ENCODE results near the gene ITK.
"Not testable (repeated sequence)": the region's sequence is repeated elsewhere in the genome, so short reads cannot be mapped to it uniquely, and the experiment has no call there.

ITK gene

DNA sequence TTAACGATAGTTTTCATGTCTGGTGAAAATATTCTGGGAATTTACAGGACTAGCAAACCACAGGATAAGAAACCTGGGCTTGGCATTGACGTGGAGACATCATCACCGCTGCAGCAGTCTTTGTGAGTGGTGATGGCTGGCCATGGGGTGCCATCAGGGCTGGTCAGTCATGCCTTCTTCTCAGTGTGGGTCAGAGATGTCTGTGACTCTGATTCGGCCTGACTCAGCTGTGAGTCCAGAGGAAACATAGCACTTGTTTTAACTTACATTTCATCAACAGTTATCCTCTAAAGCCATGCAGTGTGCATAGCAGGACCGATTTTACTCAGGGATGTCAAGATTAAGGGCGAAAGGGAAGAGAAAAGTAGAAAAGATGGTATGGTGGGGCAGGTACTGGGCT, 52.1 kb downstream of the ITK start:
- no peaks in the 10 kb centered on the region for H3K4me1 ChIP-seq (ENCODE audit: control insufficient read depth in 1 of 2, insufficient read depth in 2 of 2, low read length in 2 of 2)
- no peaks in the 10 kb centered on the region for H3K27me3 ChIP-seq (ENCODE audit: low read depth, low read length)
- no peak overlapping the region for H3K27ac ChIP-seq (ENCODE audit: low read length)
- H3K36me3 ChIP-seq (ENCODE audit: control insufficient read depth in 1 of 2, insufficient read depth in 2 of 2, low read length in 2 of 2) = no peaks in the 10 kb centered on the region
- H3K4me3 ChIP-seq (ENCODE audit: low read depth in 1 of 2, low read length in 2 of 2) = no peak overlapping the region
- no peaks in the 10 kb centered on the region for H3K9me3 ChIP-seq (ENCODE audit: control insufficient read depth in 1 of 2, low read length in 2 of 2)

DNA sequence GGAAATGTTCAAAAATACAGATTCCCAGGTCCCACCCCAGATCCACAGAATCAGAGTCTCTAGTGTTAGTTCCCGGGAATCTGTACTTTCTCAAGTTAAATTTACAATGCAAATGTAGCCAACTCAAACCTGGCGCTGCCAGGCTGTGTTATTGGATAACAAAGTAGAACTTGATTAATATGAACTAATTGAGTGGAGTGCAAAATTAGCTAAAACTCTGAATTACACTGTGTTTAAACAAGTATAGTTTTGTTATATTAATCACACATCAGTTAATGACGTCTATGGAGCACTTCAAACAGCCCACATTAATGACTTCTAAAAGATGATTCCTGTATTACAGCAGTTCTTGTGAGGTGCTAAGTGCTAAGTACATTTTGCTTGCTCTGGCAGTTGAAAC, 52.9 kb downstream of the ITK start:
- H3K9me3 ChIP-seq (ENCODE audit: control insufficient read depth in 1 of 2, low read length in 2 of 2) = no peaks in the 10 kb centered on the region
- no peak overlapping the region for H3K4me3 ChIP-seq (ENCODE audit: low read depth in 1 of 2, low read length in 2 of 2)
- no peaks in the 10 kb centered on the region for H3K4me1 ChIP-seq (ENCODE audit: control insufficient read depth in 1 of 2, insufficient read depth in 2 of 2, low read length in 2 of 2)
- H3K27me3 ChIP-seq (ENCODE audit: low read depth, low read length) = no peaks in the 10 kb centered on the region
- H3K36me3 ChIP-seq (ENCODE audit: control insufficient read depth in 1 of 2, insufficient read depth in 2 of 2, low read length in 2 of 2) = no peaks in the 10 kb centered on the region
- no peak overlapping the region for H3K27ac ChIP-seq (ENCODE audit: low read length)

DNA sequence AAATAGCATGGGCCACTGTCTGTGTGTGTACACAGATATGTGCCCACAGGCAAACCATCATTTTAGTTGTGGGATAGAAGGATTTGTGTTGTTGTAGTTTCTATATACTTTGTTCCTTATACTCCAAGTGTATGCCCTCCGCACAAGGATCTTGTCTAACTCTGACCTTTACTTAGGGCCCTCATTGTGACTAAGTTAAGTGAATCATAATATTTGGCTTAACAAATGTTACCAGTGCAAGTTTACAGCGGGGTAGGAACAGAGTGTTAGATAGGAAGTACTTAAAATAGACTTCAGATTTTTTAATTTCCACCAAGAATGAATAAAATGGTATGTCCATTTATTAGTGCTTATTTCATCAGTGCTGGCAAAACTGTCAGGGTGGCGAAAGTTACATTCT, 55.8 kb downstream of the ITK start:
- H3K27me3 ChIP-seq (ENCODE audit: low read depth, low read length) = no peaks in the 10 kb centered on the region
- H3K4me3 ChIP-seq (ENCODE audit: low read depth in 1 of 2, low read length in 2 of 2) = no peak overlapping the region
- no peaks in the 10 kb centered on the region for H3K9me3 ChIP-seq (ENCODE audit: control insufficient read depth in 1 of 2, low read length in 2 of 2)
- H3K4me1 ChIP-seq (ENCODE audit: control insufficient read depth in 1 of 2, insufficient read depth in 2 of 2, low read length in 2 of 2) = no peaks in the 10 kb centered on the region
- no peak overlapping the region for H3K27ac ChIP-seq (ENCODE audit: low read length)
- H3K36me3 ChIP-seq (ENCODE audit: control insufficient read depth in 1 of 2, insufficient read depth in 2 of 2, low read length in 2 of 2) = no peaks in the 10 kb centered on the region

GRCh38 chr5:157241483-157241882, 60.8 kb downstream of the ITK start:
- H3K27ac ChIP-seq (ENCODE audit: low read length) = no peak overlapping the region
- H3K4me1 ChIP-seq (ENCODE audit: control insufficient read depth in 1 of 2, insufficient read depth in 2 of 2, low read length in 2 of 2) = no peaks in the 10 kb centered on the region
- no peaks in the 10 kb centered on the region for H3K9me3 ChIP-seq (ENCODE audit: control insufficient read depth in 1 of 2, low read length in 2 of 2)
- H3K27me3 ChIP-seq (ENCODE audit: low read depth, low read length) = no peaks in the 10 kb centered on the region
- no peak overlapping the region for H3K4me3 ChIP-seq (ENCODE audit: low read depth in 1 of 2, low read length in 2 of 2)
- H3K36me3 ChIP-seq (ENCODE audit: control insufficient read depth in 1 of 2, insufficient read depth in 2 of 2, low read length in 2 of 2) = no peaks in the 10 kb centered on the region

DNA sequence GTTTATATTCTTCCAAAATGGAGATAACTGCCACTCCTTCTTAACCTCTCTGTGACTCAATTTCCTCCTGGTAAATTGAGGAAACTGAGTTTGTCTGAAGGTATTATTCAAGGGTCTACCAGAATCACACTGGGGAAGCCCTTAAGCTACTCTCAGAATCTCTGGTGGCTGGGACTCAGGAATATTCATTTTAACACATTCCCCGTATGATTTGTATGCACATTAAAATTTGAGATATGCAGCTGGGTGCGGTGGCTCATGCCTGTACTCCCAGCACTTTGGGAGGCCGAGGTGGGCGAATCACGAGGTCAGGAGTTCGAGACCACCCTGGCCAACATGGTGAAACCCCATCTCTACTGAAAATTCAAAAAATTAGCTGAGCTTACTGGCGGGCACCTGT, 64.1 kb downstream of the ITK start:
- not testable (repeated sequence) for H3K36me3 ChIP-seq (ENCODE audit: control insufficient read depth in 1 of 2, insufficient read depth in 2 of 2, low read length in 2 of 2)

DNA sequence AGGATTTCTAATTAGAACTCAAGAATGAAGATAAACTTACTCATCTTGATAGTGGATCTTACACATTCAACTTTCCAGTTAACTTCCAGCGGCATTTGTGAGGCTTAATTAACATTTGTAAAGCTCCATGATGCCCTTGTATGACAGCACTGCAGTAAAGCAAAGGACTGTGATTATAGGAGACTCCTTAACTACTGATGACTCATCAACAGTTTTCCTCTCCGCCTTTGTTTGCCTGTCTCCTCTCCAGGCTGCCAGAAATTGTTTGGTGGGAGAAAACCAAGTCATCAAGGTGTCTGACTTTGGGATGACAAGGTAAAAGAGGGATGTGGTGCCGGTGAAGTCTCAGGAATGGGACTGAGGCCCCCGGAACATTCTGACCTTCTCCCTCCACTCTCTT, 64.8 kb downstream of the ITK start:
- Histone ChIP-seq H3K4me1 (ENCODE audit: control insufficient read depth in 1 of 2, insufficient read depth in 2 of 2, low read length in 2 of 2) (no peaks in the 10 kb centered on the region), H3K36me3 (ENCODE audit: control insufficient read depth in 1 of 2, insufficient read depth in 2 of 2, low read length in 2 of 2) (no peaks in the 10 kb centered on the region), H3K27ac (ENCODE audit: low read length) (no peak overlapping the region)

More for the DNA sequence above, 64.1 kb downstream of the ITK start:
- H3K4me3 ChIP-seq (ENCODE audit: low read depth in 1 of 2, low read length in 2 of 2); H3K4me1 ChIP-seq (ENCODE audit: control insufficient read depth in 1 of 2, insufficient read depth in 2 of 2, low read length in 2 of 2); H3K27ac ChIP-seq (ENCODE audit: low read length); H3K9me3 ChIP-seq (ENCODE audit: control insufficient read depth in 1 of 2, low read length in 2 of 2); H3K27me3 ChIP-seq (ENCODE audit: low read depth, low read length): not testable (repeated sequence)

GRCh38 chr5:157245886-157246285, 65.2 kb downstream of the ITK start:
- no peaks in the 10 kb centered on the region for H3K9me3 ChIP-seq (ENCODE audit: control insufficient read depth in 1 of 2, low read length in 2 of 2)
- H3K27ac ChIP-seq (ENCODE audit: low read length) = no peak overlapping the region
- no peak overlapping the region for H3K4me3 ChIP-seq (ENCODE audit: low read depth in 1 of 2, low read length in 2 of 2)
- no peaks in the 10 kb centered on the region for H3K36me3 ChIP-seq (ENCODE audit: control insufficient read depth in 1 of 2, insufficient read depth in 2 of 2, low read length in 2 of 2)
- no peaks in the 10 kb centered on the region for H3K27me3 ChIP-seq (ENCODE audit: low read depth, low read length)
- no peaks in the 10 kb centered on the region for H3K4me1 ChIP-seq (ENCODE audit: control insufficient read depth in 1 of 2, insufficient read depth in 2 of 2, low read length in 2 of 2)

More for the DNA sequence above, 64.8 kb downstream of the ITK start:
- Histone ChIP-seq H3K4me3 (ENCODE audit: low read depth in 1 of 2, low read length in 2 of 2) (no peak overlapping the region), H3K9me3 (ENCODE audit: control insufficient read depth in 1 of 2, low read length in 2 of 2) (no peaks in the 10 kb centered on the region), H3K27me3 (ENCODE audit: low read depth, low read length) (no peaks in the 10 kb centered on the region)

DNA sequence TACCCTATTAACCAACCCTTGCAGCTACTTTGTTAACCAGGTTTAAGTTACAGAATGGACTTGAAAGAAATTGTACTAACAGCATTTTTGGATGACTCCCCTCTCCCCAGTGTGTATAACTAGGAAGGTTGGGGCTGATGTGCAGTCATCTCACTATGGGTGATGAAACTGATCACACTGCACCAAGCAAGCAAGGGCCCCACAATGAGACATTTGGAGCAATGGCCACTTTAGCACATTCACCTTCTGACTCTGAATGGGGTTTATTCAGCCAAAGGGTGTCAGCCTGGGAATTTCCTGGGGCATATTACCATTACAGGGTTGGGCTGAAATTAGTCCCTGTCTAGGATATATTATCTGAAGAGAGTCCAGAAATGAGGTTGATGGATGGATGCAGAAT, 66.6 kb downstream of the ITK start:
- Histone ChIP-seq H3K27ac (ENCODE audit: low read length) (no peak overlapping the region), H3K4me3 (ENCODE audit: low read depth in 1 of 2, low read length in 2 of 2) (no peak overlapping the region), H3K36me3 (ENCODE audit: control insufficient read depth in 1 of 2, insufficient read depth in 2 of 2, low read length in 2 of 2) (no peaks in the 10 kb centered on the region), H3K4me1 (ENCODE audit: control insufficient read depth in 1 of 2, insufficient read depth in 2 of 2, low read length in 2 of 2) (no peaks in the 10 kb centered on the region), H3K27me3 (ENCODE audit: low read depth, low read length) (no peaks in the 10 kb centered on the region), H3K9me3 (ENCODE audit: control insufficient read depth in 1 of 2, low read length in 2 of 2) (no peaks in the 10 kb centered on the region)

GRCh38 chr5:157248821-157249470, 68.3 kb downstream of the ITK start:
- Histone ChIP-seq H3K4me1 (ENCODE audit: control insufficient read depth in 1 of 2, insufficient read depth in 2 of 2, low read length in 2 of 2) (no peaks in the 10 kb centered on the region), H3K9me3 (ENCODE audit: control insufficient read depth in 1 of 2, low read length in 2 of 2) (no peaks in the 10 kb centered on the region), H3K27me3 (ENCODE audit: low read depth, low read length) (no peaks in the 10 kb centered on the region), H3K27ac (ENCODE audit: low read length) (no peak overlapping the region), H3K4me3 (ENCODE audit: low read depth in 1 of 2, low read length in 2 of 2) (no peak overlapping the region), H3K36me3 (ENCODE audit: control insufficient read depth in 1 of 2, insufficient read depth in 2 of 2, low read length in 2 of 2) (no peaks in the 10 kb centered on the region)

DNA sequence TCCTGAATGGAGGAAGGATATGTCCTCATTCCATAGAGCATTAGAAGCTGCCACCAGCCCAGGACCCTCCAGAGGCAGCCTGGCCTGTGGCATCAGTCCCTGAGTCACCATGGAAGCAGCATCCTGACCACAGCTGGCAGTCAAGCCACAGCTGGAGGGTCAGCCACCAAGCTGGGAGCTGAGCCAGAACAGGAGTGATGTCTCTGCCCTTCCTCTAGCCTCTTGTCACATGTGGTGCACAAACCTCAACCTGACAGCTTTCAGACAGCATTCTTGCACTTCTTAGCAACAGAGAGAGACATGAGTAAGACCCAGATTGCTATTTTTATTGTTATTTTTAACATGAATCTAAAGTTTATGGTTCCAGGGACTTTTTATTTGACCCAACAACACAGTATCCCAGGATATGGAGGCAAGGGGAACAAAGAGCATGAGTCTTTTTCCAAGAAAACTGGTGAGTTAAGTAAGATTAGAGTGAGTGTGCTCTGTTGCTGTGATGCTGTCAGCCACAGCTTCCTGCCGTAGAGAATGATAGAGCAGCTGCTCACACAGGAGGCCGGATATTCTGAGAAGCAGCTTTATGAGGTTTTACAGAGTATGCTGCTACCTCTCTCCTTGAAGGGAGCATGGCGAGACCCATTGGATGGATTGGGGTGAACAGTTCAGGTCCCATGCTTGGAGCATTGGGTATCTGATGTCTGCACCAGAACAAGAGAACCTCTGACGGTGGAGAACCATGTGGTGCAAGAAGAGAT, 72.2 kb downstream of the ITK start:
- Histone ChIP-seq H3K4me3 (ENCODE audit: low read depth in 1 of 2, low read length in 2 of 2) (no peak overlapping the region), H3K27me3 (ENCODE audit: low read depth, low read length) (no peaks in the 10 kb centered on the region), H3K4me1 (ENCODE audit: control insufficient read depth in 1 of 2, insufficient read depth in 2 of 2, low read length in 2 of 2) (no peaks in the 10 kb centered on the region), H3K27ac (ENCODE audit: low read length) (no peak overlapping the region), H3K9me3 (ENCODE audit: control insufficient read depth in 1 of 2, low read length in 2 of 2) (no peaks in the 10 kb centered on the region), H3K36me3 (ENCODE audit: control insufficient read depth in 1 of 2, insufficient read depth in 2 of 2, low read length in 2 of 2) (no peaks in the 10 kb centered on the region)

DNA sequence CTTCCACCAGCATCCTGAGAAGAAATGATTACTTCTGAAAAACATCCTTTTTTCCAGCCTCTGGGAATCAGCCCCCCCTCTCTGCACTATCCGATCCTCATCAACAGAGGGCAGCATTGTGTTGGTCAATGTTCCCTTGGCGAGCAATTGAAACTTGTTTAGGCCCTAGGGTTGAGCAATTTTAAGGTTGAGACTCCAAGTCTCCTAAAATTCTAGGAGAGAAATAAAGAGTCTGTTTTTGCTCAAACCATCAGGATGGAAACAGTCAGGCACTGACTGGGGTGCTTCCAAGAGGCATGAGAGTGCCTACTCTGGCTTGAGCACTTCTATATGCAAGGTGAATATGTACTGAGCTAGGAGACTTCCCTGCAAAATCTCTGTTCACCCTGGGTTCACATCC, 72.9 kb downstream of the ITK start:
- Histone ChIP-seq H3K4me3 (ENCODE audit: low read depth in 1 of 2, low read length in 2 of 2) (no peak overlapping the region), H3K27me3 (ENCODE audit: low read depth, low read length) (no peaks in the 10 kb centered on the region), H3K4me1 (ENCODE audit: control insufficient read depth in 1 of 2, insufficient read depth in 2 of 2, low read length in 2 of 2) (no peaks in the 10 kb centered on the region), H3K9me3 (ENCODE audit: control insufficient read depth in 1 of 2, low read length in 2 of 2) (no peaks in the 10 kb centered on the region), H3K27ac (ENCODE audit: low read length) (no peak overlapping the region), H3K36me3 (ENCODE audit: control insufficient read depth in 1 of 2, insufficient read depth in 2 of 2, low read length in 2 of 2) (no peaks in the 10 kb centered on the region)

DNA sequence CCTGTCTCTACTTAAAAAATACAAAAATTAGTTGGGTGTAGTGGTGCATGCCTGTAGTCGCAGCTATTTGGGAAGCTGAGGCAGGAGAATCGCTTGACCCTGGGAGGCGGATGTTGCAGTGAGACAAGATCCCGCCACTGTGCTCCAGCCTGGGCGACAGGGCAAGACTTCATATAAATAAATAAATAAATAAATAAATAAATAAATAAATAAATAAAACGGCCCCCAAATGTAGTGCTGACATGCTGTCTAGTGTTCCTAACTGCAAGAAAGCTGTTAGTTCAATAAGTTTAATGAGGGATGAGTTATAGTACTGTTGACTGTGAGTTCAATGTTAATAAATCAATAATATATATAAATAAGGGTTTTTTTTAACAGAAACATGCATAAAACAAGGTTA, 77.8 kb downstream of the ITK start:
- H3K27ac ChIP-seq (ENCODE audit: low read length) = no peak overlapping the region
- no peaks in the 10 kb centered on the region for H3K27me3 ChIP-seq (ENCODE audit: low read depth, low read length)
- H3K4me3 ChIP-seq (ENCODE audit: low read depth in 1 of 2, low read length in 2 of 2) = no peak overlapping the region
- H3K36me3 ChIP-seq (ENCODE audit: control insufficient read depth in 1 of 2, insufficient read depth in 2 of 2, low read length in 2 of 2) = no peaks in the 10 kb centered on the region
- no peaks in the 10 kb centered on the region for H3K9me3 ChIP-seq (ENCODE audit: control insufficient read depth in 1 of 2, low read length in 2 of 2)
- H3K4me1 ChIP-seq (ENCODE audit: control insufficient read depth in 1 of 2, insufficient read depth in 2 of 2, low read length in 2 of 2) = no peaks in the 10 kb centered on the region

Data from muscle layer of duodenum (tissue), 2 donors.